ENCODE measurements around the gene IQSEC1. TPM values are rescaled to one million over a fixed set of nuclear protein-coding genes. Genes with fewer than 3 reads are reported as not detected.

The IQSEC1 gene
- polyA plus RNA-seq, 1 donor, result 40.0 TPM

DNA sequence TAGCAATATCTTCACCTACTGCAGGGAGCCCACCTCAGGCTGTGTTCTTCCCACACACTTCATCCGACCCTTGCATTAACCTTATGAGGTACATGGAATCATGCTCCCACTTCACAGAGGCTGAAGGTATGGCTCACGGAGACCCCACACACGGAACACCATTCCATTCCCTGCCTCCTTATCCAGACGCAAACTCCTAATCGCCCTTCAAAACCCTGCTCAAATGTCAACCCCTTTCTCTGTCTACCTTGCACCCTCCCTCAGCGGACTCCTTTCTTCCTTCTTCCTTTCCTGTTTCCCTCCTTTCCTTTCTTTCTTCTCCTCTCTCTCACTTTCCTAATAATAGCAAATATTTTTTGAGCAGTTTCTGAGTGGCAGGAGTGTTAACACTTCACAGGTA is 23.8 kb downstream of the IQSEC1 start:
- no peak for DNase-seq (ENCODE audit: low read depth)

DNA sequence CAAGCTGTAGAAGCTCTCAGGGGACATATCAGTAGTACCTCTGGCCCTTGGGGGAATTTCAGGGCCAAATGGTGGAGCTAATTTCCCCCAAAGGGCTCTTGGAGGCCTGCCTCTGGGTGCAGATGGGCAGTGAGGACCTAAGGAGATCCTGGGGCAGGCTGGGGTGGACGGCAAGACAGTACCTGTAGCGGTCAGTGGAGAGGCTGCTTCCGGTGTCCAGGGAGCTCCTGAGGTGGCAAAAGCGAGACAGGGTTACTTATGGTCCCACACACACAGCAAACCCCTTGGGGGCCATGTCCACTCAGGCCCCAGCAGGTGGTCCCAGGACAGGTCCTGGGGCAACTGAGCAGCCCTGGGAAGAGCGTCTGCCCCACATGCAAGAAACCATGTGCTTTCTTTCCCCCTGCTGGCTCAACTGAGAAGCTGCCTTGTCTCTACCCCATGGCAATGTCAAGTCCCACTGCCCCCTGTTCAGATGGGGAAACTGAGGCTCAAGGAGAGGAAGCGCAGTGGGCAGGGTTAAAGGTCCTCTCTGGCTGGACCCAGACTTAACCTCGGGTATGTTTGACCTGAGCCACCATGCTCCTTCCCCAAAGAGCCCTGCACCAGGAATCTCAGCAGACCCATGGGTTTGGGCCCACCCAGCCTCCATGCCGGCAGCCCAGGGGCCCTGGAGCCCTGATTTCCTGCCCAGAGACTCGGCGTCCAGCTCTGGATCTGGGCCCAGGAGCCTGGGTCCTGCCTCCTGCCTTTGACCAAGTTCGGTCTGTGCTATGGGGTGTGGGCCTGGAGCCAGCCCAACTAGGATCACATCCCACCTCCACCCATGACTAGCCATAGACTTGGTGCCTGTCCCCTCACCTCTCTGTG is 25.7 kb downstream of the IQSEC1 start:
- DNase-seq (ENCODE audit: low read depth), result no peak

DNA sequence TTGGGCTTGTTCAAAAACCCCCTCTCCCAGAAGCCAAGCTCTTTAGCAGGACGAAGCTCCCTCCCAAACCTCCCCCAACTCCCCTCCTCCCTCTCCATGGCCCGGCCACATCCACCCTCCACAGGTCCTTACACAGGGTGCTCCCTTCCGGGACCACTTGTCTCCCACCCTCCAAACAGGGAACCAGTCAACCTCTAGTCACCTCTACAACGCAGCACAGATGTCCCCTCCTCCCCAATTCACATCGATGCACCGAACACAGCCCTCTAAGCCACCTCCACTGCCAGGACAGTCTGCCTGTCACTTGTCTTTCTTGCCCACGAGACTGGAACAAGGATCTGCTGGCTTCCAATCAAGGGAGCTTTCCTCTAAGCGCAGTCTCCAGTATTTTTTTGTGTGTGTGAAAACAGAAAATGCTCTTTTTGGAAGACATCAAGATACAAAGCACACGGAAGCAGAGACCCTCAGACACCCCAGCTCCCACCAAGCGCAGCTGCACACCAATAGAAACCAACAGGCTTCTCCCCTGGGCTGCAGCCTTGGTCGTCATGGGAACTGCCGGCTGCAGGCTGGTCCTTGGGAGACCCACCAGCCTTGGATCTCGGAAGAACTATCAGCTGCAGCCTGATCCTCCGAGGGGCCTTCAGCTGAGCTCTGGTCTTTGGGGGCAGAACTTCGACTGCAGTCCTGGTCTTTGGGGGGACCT is 26.5 kb downstream of the IQSEC1 start:
- DNase-seq (ENCODE audit: low read depth), result no peak

DNA sequence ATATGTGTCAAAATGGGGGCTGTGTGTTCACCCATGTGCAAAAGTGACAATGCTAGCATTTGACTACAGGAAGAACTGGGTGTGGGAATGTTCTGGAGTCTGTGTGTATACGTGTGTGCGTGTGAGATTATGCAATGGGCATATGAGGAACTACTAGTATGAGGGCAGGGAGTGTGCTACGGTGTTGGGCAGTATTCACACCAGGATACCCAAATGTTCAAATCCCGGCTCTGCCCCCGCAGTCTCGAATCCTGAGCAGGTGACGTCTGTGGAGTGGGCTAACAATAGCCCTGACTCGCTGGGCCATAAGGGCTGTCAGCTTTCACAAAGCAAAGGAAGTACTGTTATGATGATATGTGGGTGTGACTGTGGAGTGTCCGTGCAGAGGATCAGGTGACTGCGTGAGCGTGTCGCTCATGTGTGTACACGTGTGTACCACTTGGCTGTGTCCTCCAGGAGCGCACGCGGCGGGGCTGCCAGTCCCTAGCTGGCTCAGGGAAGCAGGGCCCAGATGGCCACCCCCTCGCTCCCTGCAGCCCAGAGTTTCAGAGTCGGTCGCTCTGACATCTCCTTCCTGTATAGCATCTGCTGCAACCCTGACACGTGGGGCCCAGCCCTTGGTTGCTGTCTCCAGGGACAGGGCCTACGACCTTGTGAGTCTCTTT is 27.2 kb downstream of the IQSEC1 start:
- no peak for DNase-seq (ENCODE audit: low read depth)

DNA sequence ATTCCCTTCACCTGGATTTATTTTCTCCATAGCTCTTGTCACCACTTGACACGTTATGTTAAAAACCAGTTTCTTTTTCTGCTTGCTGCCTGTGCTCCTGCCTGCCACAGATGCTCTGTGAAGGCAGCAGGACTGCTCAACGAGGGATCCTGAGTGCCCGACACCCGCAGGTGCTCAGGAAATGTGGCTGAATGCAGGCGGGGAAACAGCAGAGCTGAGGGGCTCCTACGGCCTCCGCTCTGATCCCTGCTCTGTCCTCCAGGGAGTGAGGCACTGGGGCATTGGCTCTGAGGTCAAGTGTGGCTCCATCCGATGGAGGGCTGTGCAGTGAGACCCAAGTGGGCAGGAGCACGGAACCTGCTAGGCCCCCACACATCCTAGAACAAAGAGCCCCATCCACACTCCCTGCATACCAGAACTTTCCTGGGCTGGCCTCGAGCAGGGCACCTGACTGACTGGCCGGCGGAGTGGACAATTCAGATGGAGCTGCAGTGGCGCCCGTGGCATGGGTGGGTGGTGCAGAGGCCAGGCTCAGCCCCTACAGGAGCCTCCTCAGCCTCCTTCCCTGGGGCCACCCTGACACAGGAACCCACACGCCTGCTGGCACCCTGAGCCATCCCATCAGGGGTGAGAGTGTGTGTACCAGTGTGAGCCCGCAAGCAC is 27.9 kb downstream of the IQSEC1 start:
- no peak for DNase-seq (ENCODE audit: low read depth)

DNA sequence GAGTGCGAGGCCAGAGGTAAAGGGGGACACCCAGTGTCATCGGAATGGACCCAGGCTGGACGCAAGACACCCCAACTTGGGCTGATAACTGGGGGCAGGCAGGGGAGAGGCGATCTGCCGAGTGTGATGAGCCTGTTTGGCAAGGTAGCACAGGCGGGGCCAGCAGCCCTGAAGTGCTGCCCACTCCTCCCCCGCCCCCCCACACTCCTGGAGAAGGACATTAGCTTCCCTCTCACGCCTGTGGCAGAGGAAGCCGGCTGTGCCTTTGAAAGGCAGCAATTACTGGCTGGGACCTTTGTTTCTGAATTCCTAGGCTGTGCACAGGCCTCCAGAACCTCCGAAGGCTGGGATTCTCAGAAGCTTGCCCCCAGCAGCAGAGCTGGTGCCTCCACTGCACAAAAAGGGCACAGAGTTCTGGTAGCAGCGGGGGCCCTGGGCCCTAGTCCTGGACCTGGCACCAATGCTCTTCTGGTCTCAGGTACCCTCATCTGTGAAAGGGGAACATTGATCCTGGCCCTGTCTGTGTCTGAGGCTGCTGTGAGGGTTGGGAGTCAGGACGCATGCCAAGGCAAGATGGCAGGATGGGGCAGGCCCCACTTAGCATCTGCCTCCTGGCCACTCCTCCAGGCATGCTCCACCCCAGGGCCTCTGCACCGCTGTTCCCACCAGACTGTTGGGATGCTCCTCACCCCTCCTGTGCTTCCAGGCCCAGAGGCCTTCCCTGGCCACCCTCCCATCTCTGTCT is 28.6 kb downstream of the IQSEC1 start:
- DNase-seq (ENCODE audit: low read depth), result no peak

DNA sequence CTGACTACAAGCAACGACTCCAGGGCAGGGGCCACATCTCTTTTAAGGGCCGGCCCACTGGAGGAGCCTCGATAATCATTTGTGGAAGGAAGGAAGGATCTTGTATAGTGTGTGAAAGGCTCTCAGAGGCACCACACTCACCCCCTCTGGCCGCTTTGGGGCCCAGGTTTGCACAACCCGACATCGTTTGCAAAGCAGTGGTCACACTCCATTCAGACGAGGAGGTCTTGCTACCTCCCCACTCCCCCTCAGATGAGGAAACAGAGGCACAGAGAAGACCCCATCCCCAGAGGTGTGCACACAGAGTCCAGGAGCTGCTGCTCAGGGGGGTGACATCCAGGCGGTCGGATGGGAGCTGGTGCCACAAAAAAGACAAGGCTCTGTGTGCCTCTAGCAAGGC is 29.6 kb downstream of the IQSEC1 start:
- DNase-seq (ENCODE audit: low read depth), result no peak

DNA sequence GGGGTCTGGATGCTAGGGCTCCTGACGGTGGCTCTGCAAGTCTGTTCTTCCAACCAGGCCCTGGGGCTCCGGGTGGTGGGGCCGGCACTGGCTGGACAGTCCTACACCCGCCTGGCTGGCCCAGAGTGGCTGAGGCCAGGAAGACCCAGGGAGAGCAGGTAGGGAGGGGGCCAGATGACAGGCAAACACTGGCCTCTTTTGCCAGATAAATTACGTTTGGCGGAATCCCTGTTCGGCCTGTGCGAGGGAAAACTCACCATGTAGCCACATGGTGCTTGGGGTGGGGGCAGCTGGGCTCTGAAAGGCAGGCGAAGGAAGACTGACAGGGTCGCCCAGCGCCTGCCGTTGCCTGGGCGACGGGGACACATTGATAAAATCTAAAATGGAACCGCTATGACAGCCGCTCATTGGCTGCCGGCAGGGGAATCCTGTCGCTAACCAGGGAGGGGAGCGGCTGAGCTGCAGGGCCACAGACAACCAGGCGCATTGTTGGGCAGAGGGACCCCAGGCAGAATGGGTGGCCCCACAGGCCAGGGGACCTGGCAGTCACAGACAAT is 30.4 kb downstream of the IQSEC1 start:
- no peak for DNase-seq (ENCODE audit: low read depth)

DNA sequence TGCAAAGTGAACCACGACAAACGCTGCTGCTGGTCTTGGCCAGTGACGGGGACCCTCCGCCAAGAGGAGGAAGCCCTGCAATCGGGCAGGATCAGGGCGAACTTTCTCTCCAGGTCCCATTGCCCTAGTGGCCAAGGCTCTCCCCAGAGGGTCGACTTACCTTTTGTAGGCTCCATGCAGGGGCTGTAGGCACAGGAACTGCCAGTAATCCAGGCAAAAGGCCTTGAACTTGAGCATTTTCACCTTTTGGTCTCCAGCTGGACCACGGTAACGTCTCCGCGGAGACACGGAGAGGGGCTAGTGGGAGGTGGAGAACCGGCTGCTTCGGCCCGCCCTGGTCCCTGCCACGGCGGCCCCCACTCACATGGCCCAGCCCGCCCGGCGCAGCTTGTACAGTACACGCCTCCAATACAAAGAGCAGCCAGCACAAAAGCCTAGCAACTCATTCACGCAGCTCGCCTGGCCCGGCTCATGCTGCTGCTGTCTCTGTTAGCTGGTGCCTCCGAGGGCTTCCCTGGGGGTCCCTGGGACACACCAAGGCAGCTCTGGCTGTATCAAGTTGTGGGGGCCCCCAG is 31.0 kb downstream of the IQSEC1 start:
- no peak for DNase-seq (ENCODE audit: low read depth)

DNA sequence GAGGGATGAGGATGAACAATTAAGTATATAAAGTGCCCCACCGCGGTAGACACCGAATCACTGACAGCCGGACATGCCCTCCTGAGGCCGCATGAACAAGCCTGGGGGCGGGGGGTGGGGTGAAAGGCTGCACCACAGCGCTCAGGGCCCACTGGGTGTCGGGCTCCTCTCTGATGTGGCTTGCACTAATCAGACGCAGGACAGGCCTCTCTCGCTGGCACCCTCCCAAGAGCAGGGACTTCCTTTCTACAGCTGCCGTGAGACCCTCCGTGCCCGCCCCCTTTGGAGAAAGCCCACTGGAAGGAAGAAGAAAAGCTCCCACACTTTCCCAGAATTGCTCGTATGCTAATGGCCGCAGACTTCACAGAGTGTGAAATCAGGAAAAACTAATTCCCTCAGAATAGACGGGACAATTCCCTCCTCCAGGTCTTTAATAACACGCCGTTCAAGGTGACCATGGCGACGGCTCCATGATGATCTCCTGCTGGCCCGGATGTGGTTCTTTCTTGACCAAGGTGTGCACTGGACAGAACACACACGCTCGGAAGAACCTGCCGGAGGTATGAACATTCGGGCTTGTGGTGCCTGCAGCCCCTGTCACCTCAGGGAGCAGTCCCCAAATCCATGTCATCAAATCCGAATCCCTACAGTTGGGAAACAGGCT is 32.0 kb downstream of the IQSEC1 start:
- no peak for DNase-seq (ENCODE audit: low read depth)

DNA sequence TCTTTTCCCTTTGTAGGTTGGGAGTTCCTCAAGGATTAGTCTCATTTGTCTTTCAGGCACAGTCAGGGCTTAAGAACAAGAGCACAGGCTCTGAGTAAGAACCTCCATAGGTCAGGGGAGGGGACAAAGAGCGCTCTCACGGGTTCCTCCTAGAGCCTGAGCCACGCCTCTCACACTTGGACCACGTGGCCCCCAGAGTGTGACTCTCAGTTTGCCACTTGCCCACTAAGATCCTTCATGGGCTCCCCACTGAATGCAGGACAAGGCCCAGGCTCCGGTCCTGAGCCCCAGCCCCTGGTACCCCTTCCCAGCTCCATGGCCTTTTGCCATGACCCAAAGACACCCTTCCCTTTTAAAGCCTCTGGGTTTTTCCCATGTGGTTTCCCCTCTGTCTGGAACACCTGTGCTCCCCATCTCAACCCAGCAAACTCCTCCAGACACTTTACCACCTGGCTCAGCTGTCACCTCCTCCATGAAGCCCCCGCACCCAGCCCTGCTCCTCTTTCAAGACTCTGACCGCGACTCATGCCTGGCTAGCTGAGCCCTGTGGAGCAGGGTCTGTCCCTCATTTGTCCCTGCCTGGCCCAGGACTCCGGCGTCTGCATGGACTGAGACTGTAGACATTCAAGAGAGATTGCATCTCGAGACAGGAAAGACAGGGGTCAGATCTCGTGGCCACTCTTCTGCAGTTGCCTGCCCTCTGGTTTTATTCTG is 32.7 kb downstream of the IQSEC1 start:
- no peak for DNase-seq (ENCODE audit: low read depth)

DNA sequence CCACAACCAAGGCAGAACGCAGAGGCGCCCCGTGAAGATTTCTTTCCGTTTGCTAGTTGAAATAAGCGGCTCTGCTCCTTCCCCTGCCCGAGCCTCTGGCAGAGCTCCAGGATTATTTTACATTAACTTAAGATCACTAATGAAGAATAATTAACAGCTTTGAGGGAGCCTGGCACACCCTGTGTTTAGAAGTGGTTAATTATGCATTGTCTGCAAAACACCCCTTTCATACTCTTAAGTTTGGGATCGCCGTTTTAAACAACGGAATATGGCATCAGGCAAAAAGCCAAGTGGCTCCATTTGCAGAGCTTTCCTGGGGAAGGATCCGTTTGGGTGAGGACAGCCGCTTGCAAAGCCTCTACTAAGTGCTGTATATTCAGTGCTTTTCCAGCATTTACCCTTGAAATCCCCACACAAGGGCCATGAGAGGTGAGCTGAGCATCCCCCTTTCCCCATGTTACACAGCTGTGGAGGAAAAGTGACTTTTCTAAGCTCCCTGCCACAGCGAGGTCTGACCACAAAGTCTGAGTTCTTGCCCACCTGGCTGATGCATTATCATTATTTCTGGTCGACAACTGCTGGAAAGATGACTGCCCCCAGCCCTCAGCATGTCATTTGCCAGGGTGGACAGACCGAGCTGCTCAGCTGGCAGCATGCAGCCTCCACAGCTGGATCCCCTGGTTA is 33.9 kb downstream of the IQSEC1 start:
- DNase-seq (ENCODE audit: low read depth), result no peak

DNA sequence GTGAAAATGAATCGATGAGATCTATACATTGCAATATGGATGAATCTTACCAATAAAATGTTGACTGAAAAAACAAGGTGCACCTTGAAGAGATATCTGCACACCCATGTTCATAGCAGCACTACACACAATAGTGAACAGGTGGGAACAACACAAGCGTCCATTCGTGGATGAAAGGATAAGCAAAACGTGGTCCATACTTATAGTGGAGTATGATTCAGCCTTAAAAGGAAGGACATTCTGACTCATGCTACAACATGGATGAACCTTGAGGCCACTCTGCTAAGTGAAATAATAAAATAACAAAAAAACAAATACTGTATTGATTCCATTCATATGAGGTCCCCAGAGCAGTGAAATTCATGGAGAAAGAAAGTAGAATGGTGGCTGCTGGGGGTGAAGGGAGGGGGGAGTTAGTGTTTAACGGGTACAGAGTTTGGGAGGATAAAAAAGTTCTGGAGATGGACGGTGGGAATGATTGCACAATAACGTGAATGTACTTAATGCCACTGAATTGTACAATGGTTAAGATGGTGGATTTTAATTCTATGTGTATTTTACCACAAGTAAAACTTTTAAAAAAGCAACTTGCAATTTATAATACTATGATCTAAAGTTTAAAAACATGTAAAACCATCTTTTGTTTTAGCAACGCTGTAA is 35.6 kb downstream of the IQSEC1 start:
- no peak for DNase-seq (ENCODE audit: low read depth)

DNA sequence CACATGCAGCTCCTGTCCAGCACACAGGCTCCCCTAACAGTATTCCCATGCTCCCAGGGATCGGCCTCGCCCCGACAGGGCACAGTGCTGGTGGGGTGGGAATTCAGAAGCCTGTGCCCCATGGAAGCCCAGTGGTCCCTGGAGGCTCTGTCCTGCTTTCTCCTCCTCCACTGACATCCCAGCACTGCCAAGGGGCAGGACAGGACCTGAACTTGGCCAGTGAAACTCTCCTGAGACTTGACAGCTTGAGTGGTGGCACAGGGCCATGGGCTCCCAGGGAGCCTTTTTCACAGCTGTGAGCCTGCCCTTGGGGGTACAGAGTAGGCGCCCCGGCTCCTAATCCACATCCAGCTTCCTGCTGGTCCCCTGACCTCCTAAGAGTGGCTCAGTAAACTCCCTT is 38.4 kb downstream of the IQSEC1 start:
- no peak for DNase-seq (ENCODE audit: low read depth)

DNA sequence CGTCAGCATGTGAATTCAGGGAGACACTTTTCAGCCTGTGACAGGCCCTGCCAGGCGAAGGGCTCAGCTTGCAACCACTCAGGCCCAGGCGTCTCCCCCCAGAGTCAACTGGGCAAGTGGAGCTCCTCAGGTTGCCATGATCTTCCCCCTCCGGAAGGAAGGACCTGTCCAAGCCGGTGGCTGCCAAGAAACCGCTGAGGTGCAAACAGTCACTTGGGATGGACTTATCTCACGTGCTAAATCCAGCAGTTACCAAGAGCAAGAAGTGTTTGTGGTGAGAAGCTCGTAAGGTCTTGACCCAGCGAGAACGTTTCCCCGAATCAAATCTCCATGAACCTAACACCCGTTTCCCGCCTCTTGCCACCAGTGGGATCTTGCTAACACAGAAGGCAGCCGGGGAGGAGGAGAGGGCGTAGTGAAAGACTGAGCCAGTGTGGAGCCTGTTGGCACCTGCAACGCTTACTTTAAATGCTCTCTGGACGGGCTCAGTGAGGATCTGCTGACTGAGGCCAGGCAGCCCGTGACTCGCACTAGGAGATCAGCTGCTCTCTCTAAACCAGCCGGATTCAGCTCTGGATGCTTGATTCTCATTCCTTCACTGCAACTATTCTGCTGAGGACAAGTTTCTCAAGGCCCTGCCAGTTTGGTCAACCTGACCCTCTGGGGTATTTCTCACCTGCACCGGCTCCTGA is 39.0 kb downstream of the IQSEC1 start:
- DNase-seq (ENCODE audit: low read depth), result no peak

DNA sequence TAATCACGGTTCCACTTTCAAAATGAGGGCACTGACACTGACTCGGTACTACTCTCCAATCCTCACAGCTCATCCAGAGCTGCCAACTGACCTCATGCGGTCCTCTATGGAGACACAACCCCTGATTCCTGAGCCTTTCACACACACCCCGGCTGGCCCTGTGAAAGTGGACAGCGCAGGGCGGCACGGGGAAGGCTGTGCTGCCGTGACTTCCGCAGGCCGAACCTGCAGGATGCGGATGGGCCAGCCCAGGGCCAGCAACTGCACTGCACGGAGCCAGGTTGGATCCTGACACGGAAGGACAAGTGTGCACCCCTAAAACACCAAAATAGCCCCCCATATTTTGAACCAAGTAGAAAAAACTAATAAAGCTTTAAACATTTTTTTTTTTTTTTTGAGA is 41.0 kb downstream of the IQSEC1 start:
- no peak for DNase-seq (ENCODE audit: low read depth)

DNA sequence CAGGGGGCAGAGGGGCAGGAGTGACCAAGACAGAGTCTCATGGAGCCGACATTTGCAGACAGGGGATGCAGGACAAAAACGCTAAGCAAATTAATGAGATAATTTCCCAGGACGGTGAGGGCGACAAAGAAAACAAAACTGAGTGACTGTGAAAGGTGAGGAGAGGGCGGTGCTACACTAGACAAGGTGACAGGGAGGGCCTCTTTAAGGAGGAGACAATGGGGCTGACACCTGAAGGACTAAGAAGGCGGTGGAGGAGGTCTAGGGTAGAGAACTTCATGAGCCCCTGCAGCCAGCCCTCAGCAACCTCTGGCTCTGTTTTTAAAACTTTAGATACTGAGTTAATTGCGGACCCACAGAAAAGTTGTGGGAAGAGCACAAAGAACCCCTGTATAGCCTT is 41.6 kb downstream of the IQSEC1 start:
- DNase-seq (ENCODE audit: low read depth), result no peak

DNA sequence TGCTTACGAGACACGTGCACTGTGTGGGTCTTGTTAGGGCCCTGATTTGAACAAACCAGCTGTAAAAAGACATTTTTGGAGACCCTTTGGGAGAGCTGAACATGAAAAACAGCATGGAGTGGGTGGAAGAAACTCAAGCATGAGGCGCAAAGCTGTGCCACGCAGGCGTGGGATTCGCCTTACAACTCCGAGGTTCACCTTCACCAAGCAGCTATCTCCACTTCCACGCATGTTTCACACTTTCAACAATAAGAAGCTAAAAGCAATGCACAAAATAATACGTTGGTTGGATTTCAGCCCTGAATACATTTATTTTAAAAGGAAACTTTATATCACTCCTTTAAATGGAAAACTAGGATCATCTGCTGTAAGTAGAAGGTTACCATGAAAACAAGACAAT is 42.5 kb downstream of the IQSEC1 start:
- DNase-seq (ENCODE audit: low read depth), result no peak

All from forelimb muscle (tissue), 1 donor.